GM19099 (cell line): ENCODE measurements around the gene ARHGDIB.

Experiments used
- POLR2A ChIP-seq: IDR thresholded peaks from 3 replicates; pipeline ENCODE4 v1.6.1; 2011; ENCODE audit warnings: low read depth; ENCODE audit not compliant: insufficient read length; ENCODE audit errors: extremely low read depth

ARHGDIB gene

GRCh38 chr12:14965221-14965620, 3.8 kb upstream of the ARHGDIB start:
- no peak for TF ChIP-seq POLR2A

GRCh38 chr12:14964406-14964805, 3.0 kb upstream of the ARHGDIB start:
- TF ChIP-seq POLR2A: no peak

DNA sequence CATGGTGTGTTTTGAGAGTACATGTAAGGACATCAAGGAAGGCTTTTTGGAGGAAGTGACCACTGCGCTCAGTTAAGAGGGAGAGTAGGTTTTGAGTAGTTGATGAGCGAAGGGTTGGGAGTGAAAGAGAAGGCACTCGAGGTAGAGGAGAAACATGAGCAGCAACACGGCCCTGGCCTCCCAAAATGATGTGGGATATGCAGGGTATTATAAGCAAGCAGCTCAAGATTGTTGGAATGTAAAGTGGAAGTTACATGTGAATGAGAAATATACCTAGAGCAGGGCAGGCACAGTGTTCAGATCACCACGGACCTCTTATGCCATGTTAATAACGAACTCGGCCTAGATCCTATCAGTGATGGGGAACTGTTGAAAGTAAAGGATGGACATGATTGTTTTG, 2.1 kb upstream of the ARHGDIB start:
- no peak for TF ChIP-seq POLR2A

DNA sequence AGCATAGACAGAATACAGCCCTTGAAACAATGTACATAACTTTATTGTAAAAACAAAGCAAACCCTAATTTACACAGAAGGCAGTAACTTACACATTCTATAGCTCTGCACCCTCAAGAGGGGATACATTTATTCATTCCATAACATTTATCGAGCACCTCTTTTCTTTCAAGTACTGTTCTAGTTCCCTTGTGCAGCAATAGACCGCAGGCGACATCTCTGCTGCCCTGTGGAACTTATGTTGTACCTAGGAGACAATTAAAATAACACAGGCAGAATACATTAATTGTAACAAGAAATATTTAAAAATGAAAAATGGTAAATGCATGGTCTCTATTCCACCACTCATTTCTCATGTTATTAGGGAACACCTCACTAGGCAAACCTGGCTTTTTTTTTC, 1.4 kb upstream of the ARHGDIB start:
- no peak for TF ChIP-seq POLR2A

DNA sequence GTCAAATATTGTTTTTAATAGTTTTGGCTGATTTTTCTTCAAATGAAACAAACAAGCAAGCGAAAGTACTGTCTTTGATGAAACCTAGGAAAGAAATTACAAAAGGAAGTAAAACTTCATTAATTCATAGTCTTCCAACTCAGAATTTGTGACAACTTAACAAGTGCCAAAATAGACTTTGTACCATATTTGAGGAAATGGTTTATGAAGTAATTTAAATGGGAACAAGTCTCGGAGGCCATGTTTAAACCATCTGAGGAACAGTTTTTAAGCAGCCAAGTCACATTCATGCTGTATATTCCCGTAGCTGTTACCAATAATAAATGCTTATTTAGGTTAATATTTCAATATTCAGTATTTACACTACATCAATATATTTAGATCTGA, 745 bp upstream of the ARHGDIB start:
- TF ChIP-seq POLR2A: no peak

GRCh38 chr12:14960548-14961465, 594 bp downstream of the ARHGDIB start:
- TF ChIP-seq POLR2A: no peak

- TF ChIP-seq POLR2A: no peak
These were observed 1.4 kb downstream of the ARHGDIB start for GRCh38 chr12:14959916-14960496.

DNA sequence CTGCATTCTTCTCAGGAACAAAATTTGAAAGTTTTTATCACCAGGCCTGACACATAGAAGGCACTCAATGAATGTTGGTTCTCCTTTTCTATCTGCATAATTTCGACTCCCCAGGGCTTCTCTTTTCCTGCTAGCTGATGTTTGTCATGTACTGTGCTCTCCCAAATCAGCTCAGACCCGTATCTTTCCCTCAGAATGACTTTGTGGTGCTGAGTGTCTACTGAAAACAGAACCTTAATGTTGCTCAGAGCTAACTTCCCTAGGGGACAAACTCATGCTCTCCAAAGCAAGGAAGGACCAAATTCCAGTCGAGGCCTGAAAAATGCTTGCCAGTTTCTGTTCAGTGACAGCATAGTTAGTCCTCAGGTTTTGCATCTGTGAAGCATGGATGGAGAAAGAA, 1.9 kb downstream of the ARHGDIB start:
- TF ChIP-seq POLR2A: no peak

- no peak for TF ChIP-seq POLR2A
These were observed 2.3 kb downstream of the ARHGDIB start for GRCh38 chr12:14959126-14959440.

DNA sequence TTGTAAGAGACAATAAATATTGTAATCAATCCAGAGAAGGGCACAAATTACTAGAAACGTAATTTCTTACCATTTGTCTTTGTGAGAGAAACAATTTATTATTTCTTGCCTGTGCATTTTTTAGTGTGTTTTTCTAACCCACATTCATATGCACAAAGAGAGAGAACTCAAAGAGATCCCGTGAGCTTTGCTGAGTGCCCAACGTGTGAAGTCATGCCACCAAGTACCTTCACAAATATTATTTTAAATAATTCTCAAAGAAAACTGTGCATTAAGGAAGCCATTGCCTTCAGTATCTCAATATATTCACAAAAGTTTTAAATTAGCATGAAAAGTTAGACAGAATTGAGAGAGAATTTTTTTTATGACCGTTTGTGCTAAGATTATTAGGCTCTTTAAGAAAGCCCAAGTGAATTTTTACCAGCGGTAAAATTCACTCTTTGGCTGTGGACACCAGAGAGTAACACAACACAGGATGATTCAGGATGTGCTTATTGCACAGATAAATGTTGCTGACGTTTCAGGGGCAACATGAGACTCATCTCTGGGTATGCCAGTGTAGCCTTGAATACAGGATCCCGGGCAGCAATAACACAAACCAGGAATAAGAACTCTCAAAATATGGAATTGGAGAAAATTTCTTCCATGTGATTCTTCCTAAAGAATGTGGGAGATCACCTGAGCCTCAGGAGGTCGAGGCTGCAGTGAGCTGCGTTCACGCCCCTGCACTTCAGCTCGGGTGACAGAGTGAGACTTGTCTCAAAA, 2.9 kb downstream of the ARHGDIB start:
- TF ChIP-seq POLR2A: no peak

GRCh38 chr12:14957551-14958168, 3.7 kb downstream of the ARHGDIB start:
- no peak for TF ChIP-seq POLR2A

- TF ChIP-seq POLR2A: no peak
These were observed 4.5 kb downstream of the ARHGDIB start for GRCh38 chr12:14956905-14957304.

DNA sequence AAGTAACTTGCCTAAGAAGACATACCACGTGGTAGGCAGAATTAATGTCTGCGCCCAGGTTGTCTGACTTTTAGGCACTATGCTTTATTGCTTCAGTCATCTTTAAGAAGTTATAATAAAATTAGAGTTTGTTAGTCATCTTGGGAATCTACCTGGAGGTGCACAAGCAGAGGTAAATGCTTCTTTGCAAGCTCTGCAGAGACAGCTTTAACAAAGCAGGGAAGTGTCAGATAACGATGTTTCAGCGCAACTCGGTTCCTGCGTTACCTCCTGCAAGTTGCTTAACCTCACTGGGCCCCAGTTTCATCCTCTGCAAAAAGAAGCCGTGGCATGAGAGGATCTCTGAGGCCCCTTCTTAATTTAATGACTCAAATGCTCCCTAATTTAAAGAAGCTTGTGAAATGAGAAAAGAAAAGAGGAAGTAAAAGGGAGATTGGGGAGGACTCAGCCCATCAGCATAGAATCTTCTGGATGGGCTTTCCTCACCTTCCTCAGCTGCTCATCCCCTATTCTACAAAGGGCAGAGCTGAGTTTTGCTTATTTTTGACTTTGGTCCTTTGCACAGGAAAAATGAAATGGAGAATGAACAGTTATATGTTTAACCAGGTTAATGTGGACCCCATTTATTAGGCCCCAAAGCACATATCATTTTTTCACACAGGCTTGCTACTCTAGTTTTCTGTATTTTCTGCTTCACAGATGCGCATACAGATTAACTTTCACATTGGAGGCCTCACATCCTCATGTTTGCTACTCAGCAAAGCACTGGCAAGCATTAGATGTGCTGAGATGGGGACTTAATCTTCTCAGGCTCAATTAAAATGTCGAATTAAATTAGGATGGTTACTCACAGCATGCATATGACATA, 5.1 kb downstream of the ARHGDIB start:
- TF ChIP-seq POLR2A: peak; percentile 36

DNA sequence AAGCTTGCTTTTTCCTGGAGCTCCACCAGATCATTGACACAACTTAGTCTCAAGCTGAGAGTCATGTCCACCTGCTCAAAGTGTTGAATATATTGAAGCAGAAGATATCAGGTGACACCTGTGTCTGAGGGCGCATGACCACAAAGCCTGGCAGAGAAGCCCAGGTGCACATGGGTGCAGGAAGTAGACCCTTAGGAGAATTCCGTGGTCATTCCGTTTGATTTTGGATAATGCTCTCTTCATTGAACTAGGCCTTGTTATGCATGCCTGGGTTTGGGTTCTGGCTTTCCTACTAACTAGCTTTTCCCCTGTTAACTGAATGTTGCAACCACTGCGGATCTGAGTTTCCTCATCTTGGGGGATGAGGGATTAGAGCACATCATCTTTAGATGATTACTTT, 7.1 kb downstream of the ARHGDIB start:
- TF ChIP-seq POLR2A: no peak
